Right atrium auricular region (tissue), 2 donors: ENCODE data around the gene ADAT2. TPM values are rescaled to one million over a fixed set of nuclear protein-coding genes. Genes with fewer than 3 reads are reported as not detected.

Experiments used
- total RNA-seq, 2 donors: library from RNA; depleted of rRNA; stranded (reverse); fragments of >200 nt; gene quantifications; one replicate each; pipeline ENCODE4 v1.1.0, GENCODE V29; 2016

Gene ADAT2
- total RNA-seq, 2 donors from 2014 or later, result 1.0 to 2.2 TPM

Other genes with a start within 250 kb of the ADAT2 start
- gene PEX3, start 110 bp upstream of the ADAT2 start, total RNA-seq, result 10 to 100 TPM in 1 of 2 donors, 1 to 10 TPM in 1; 8.4 to 14.9 TPM
- gene FUCA2, start 61.0 kb upstream of the ADAT2 start, total RNA-seq, result 10 to 100 TPM; 17.3 to 27.3 TPM
- 10 to 100 TPM; 47.6 to 54.4 TPM for gene PHACTR2, start 227.3 kb upstream of the ADAT2 start, total RNA-seq